Activated CD4-positive, alpha-beta T cell treated with anti-CD3 and anti-CD28 coated beads, Interleukin-2, amount 10 ng/mL, durations not matched to agents 24 days and 14 days (primary cell): ENCODE measurements around the gene XIRP2. TPM values are rescaled to one million over a fixed set of nuclear protein-coding genes. Genes with fewer than 3 reads are reported as not detected.

Source experiments
- DNase-seq: peaks from one replicate; pipeline ENCODE4 v3.0.0; 2022
- H3K27ac Mint-ChIP-seq: one replicate; pipeline ENCODE4 v1.8.0; 2022; ENCODE audit warnings: mild to moderate bottlenecking, mixed read lengths
- H3K27me3 Mint-ChIP-seq: one replicate; pipeline ENCODE4 v1.8.0; 2022; ENCODE audit warnings: mixed read lengths
- H3K36me3 Mint-ChIP-seq: one replicate; pipeline ENCODE4 v1.8.0; 2022; ENCODE audit warnings: low read depth, mild to moderate bottlenecking, mixed read lengths
- H3K4me1 Mint-ChIP-seq: one replicate; pipeline ENCODE4 v1.8.0; 2021; ENCODE audit warnings: mixed read lengths
- H3K4me3 Mint-ChIP-seq: one replicate; pipeline ENCODE4 v1.8.0; 2022; ENCODE audit warnings: mild to moderate bottlenecking, moderate library complexity, mixed read lengths
- H3K9me3 Mint-ChIP-seq: one replicate; pipeline ENCODE4 v1.8.0; 2021; ENCODE audit warnings: mixed read lengths
- intact Hi-C: fragments of 100-400 bp; cut with micrococcal nuclease; formaldehyde crosslinking; loops from one replicate; pipeline ENCODE4 v1.15.1; 2023
- total RNA-seq: library from RNA; stranded (reverse); gene quantifications from 2 replicates; pipeline ENCODE4 v1.2.3, GENCODE V29; 2022

Gene XIRP2
- total RNA-seq, 1 donor from 2014 or later, result not detected

GRCh38 chr2:167293943-167294775, 405.9 kb downstream of the XIRP2 start:
- Mint-ChIP-seq H3K4me3 (peak overlapping the region; percentile 82), H3K4me1 (peaks cover 10% of the 10 kb centered on the region), H3K9me3 (peaks cover 9% of the 10 kb centered on the region), H3K36me3 (peaks cover 4% of the 10 kb centered on the region), H3K27me3 (peaks cover 43% of the 10 kb centered on the region), H3K27ac (no peak overlapping the region)
- intact Hi-C loops, result loop anchor here (10.0 kb wide), 1 partner anchor 821 kb away; no protein-coding TSS in a partner anchor
- DNase-seq, result peak; percentile 56

GRCh38 chr2:167294776-167295140, 406.5 kb downstream of the XIRP2 start:
- Mint-ChIP-seq H3K27me3 (peaks cover 41% of the 10 kb centered on the region), H3K27ac (no peak overlapping the region), H3K9me3 (peaks cover 9% of the 10 kb centered on the region), H3K4me3 (peak overlapping the region; percentile 62), H3K4me1 (peaks cover 10% of the 10 kb centered on the region), H3K36me3 (peaks cover 4% of the 10 kb centered on the region)
- intact Hi-C loops, result loop anchor here (10.0 kb wide), 1 partner anchor 820 kb away; no protein-coding TSS in a partner anchor
- peak; percentile 58 for DNase-seq

GRCh38 chr2:167297292-167297691, 409.0 kb downstream of the XIRP2 start:
- no peak overlapping the region for H3K4me3 Mint-ChIP-seq
- peaks cover 9% of the 10 kb centered on the region for H3K9me3 Mint-ChIP-seq
- peaks cover 21% of the 10 kb centered on the region for H3K27me3 Mint-ChIP-seq
- H3K27ac Mint-ChIP-seq, result no peak overlapping the region
- H3K4me1 Mint-ChIP-seq, result peaks cover 10% of the 10 kb centered on the region
- H3K36me3 Mint-ChIP-seq, result peaks cover 4% of the 10 kb centered on the region
- intact Hi-C loops, result loop anchor here (10.0 kb wide), 1 partner anchor 818 kb away; no protein-coding TSS in a partner anchor
- DNase-seq, result no peak

- H3K4me3 Mint-ChIP-seq, result no peak overlapping the region
- no peak overlapping the region for H3K27ac Mint-ChIP-seq
- peaks cover 21% of the 10 kb centered on the region for H3K27me3 Mint-ChIP-seq
- DNase-seq, result no peak
- H3K9me3 Mint-ChIP-seq, result peaks cover 9% of the 10 kb centered on the region
- peaks cover 10% of the 10 kb centered on the region for H3K4me1 Mint-ChIP-seq
- peaks cover 4% of the 10 kb centered on the region for H3K36me3 Mint-ChIP-seq
- intact Hi-C loops, result loop anchor here (10.0 kb wide), 1 partner anchor 817 kb away; no protein-coding TSS in a partner anchor
Observed at GRCh38 chr2:167298017-167298416, 409.7 kb downstream of the XIRP2 start.
